GM18498 (cell line): Measurements from ENCODE around the gene BCL6B.

ENCODE experiments used
- ATAC-seq: cut with Tn5 transposase; IDR thresholded peaks from one replicate; pipeline ENCODE4 v1.9.1; 2021; ENCODE audit warnings: mild to moderate bottlenecking, moderate library complexity; ENCODE audit not compliant: unreplicated experiment

The BCL6B gene

GRCh38 chr17:7005716-7006115 lies 17.1 kb upstream of the BCL6B start:
- ATAC-seq: no peak

DNA sequence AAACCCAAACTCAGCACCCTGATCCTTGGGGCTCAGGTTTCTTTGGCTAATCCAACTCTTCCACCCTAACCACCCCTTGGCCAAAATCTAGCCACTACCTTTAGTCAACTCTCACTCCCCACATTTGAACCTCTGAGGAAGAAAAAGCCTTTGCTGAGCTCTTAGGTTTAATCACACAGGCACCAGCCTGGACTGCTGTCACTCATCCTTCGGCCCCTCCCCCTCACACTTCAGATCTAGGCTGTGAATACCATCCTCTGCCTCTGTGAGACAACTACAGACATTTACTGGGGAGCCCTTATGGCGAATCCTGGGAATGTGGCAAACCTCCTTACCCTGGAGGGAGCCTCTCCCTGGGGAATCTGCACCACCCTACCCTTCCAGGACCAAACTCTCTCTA lies 15.7 kb upstream of the BCL6B start:
- no peak for ATAC-seq

DNA sequence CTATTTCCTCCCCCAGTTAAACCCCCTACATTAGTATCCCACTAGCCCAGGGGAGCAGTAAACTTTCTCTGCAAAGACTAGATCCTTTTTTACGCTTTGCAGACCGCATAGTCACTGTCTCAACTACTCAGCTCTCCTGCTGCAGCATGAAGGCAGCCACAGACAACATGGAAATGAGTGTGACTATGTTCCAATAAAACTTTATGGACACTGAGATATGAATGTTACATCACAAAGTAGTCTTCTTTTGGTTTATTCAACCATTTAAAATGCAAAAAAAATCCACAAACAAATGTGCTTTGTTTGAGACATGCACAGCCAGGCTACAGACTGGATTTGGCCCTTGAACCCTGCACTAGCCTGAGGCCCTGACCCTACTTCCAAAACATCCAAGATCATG lies 12.3 kb upstream of the BCL6B start:
- no peak for ATAC-seq

DNA sequence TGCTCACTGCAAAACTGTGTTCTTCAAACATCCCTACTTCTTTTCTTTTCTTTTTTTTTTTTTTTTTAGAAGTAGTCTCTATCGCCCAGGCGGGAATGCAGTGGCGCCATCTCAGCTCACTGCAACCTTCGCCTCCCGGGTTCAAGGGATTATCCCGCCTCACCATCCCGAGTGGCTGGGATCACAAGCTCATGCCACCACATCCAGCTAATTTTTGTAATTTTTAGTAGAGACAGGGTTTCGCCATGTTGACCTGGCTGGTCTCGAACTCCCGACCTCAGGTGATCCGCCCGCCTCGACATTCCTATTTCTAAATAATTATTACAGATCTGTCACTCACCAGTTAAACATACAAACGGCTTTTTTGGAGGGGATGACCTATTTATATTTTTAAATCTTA lies 11.4 kb upstream of the BCL6B start:
- no peak for ATAC-seq

- ATAC-seq: no peak
These were observed 11.0 kb upstream of the BCL6B start for GRCh38 chr17:7011942-7012254.

- peak; percentile 83 for ATAC-seq
These were observed 8.4 kb upstream of the BCL6B start for GRCh38 chr17:7014261-7014994.

GRCh38 chr17:7014995-7015958 lies 7.6 kb upstream of the BCL6B start:
- peak; percentile 14 for ATAC-seq

DNA sequence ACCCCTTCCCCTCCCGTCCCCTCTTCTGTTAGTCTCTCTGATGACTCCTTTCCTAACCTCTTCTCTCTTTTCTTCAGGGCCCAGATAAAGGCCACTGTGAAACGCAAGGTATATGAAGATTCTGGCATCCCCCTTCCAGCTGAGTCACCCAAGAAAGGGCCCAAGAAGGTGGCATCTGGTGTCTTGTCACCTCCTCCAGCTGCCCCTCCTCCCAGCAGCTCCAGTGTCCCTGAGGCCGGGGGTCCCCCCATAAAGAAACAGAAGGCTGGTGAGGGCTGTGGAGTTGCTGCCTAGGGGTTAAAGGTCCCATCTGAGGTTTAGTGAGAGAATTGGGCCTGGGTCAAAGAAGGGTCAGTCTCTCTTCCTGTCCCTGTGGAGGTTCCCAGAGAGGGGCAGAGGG lies 6.4 kb upstream of the BCL6B start:
- no peak for ATAC-seq

GRCh38 chr17:7016886-7017826 lies 5.7 kb upstream of the BCL6B start:
- no peak for ATAC-seq

- ATAC-seq: no peak
These were observed 5.0 kb upstream of the BCL6B start for GRCh38 chr17:7017827-7018200.

DNA sequence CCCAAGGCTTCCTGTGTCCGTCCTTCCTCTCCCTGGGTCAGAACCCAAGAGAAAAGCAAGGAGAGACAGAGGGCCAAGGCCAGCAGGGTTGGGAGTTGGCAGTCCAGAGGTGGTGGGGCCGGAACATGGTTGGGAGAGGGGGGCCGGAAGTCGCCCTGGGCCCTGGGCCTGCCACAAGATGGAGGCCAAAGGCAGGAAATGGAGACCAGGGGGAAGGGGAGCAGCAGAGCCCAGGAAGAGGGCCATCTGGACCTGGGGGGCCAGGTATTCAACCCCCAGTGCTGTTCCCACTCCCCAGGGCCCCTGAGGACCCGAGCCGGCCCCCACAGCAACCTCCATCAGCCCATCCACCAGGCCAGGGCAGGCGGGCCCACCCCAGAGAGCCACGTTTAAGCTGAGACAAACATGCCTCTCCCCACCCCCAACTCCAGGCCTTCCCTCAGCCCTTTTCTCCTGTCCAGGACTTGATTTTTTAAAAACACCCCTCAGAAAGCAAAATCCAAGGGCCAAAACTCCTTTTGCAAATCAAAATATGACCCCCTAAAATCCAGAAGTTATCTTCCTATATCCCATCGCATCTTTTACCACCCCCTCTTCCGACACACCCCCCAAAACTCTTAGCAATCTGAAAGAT lies 4.4 kb upstream of the BCL6B start:
- ATAC-seq: no peak

GRCh38 chr17:7019367-7019766 lies 3.5 kb upstream of the BCL6B start:
- no peak for ATAC-seq

DNA sequence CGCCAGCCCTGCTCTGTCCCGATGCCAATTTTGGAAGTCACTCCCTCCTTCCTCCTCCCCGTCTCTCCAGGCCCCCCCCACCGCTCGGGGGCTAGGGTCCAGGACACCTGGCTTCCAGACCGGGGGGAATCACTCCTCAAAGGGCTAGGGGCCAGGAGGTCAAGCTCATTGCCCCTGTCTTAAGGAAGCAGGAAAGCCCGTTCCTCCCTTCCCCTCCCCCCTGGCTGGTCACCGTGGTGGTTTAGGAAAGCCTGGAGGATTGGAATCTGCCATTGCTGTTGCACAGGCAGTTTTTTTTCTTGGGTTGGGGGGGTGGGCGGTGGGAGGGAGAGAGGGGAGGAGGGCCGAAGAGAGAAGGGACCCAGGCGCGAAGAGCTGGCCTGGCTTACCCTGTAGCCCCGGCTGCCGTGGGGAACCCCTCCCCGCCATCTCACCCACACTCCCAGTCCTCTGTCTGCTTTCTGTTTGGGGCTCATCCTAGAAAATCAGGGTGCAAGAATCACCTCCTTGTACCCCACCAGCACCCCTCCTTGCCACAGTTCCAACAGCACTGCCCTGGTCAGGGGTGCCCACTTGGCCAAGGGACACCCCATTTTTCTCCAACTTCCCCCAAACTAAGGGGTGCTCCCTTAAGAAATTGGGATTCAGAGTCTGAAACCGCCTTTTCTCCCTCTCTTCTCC lies 2.9 kb upstream of the BCL6B start:
- no peak for ATAC-seq

DNA sequence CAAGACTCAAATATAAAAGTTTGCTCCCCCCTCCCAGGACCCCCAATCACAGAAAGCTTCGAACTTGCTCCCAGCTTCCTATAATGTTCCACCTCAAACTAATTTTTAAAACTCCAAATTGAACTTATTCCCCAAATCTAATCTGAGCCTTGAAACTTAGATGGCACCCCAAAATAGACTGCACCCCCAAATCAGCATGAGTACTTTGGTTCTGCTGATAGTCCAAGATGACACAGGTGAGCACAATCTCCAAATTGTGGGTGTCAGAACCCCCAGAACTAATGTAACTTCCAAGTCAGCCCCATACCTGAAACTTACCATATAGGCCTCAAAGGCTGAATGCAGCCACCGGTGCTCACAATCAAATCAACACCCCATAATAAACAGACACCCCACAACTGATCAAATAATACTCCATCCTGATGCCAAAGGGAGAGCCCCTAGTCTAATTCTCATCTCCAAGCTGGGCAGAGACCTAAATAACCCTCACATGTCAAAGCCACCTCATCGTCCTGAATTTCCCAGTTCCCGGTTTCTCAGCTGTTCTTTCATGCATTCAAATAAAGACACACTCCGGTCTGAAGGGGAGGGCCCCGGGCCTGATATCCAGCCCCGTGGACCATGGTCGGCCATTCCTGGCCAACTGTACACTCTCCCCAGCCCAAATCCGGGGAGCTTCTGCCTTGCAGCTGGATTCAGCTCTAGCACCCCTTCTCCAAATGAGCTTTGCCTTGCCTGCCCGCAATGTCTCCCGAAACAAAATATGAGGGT lies 1.8 kb upstream of the BCL6B start:
- no peak for ATAC-seq

GRCh38 chr17:7021993-7022778 lies 664 bp upstream of the BCL6B start:
- ATAC-seq: peak; percentile 62

- ATAC-seq: peak; percentile 51
These were observed 939 bp downstream of the BCL6B start for GRCh38 chr17:7023576-7024401.

DNA sequence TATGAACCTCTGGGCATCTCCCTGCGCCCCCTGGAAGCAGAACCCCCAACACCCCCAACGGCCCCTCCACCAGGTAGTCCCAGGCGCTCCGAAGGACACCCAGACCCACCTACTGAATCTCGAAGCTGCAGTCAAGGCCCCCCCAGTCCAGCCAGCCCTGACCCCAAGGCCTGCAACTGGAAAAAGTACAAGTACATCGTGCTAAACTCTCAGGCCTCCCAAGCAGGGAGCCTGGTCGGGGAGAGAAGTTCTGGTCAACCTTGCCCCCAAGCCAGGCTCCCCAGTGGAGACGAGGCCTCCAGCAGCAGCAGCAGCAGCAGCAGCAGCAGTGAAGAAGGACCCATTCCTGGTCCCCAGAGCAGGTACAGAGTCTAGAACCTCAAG lies 1.5 kb downstream of the BCL6B start:
- ATAC-seq: no peak

DNA sequence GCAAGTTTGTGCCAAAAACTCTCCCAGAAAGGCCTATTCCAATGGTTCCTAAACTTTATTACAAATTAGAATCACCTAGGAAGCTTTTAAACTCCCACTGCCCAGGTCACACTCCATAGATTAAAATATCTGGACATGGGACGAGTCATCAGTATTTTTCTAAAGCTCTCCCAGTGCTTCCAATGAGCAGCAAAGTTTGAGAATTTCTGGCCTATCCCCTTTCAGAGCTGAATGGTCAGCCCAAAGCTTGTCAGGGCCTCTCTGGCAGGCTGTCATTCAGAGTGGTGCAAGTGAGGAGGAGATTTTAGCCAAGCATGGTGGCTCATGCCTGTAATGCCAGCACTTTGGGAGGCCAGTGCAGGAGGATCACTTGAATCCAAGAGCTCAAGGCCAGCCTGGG lies 2.4 kb downstream of the BCL6B start:
- ATAC-seq: no peak
